K562 (cell line): ENCODE results near the gene CKM.

Experiments used
- BHLHE40 ChIP-seq: IDR thresholded peaks from 2 replicates; pipeline ENCODE4 v1.6.1; 2011; ENCODE audit warnings: low read length, improper control_type of control experiment
- CTCF ChIP-seq, 3 experiments: IDR thresholded peaks in 2 of 3; conservative IDR thresholded peaks in 1 of 3; 2 replicates each; pipeline ENCODE4 v1.5.1; 2011 to 2012; ENCODE audit warnings: low read length in 3 of 3, mild to moderate bottlenecking in 3 of 3, control low read depth in 2 of 3, improper control_type of control experiment in 1 of 3, inconsistent platforms in 1 of 3, low read depth in 1 of 3, mixed read lengths in 1 of 3, moderate library complexity in 1 of 3; ENCODE audit not compliant: insufficient read depth in 2 of 3
- ESRRA ChIP-seq: fragments of 450-650 bp; IDR thresholded peaks from 2 replicates; pipeline ENCODE4 v1.6.1; 2014; ENCODE audit warnings: low read depth, mild to moderate bottlenecking, moderate library complexity, borderline replicate concordance
- KAT8 ChIP-seq: fragments of 450-650 bp; IDR thresholded peaks from 2 replicates; pipeline ENCODE4 v1.6.1; 2016; ENCODE audit warnings: low read depth, mild to moderate bottlenecking
- SMAD4 ChIP-seq: fragments of 250-450 bp; sonication (Bioruptor Pico); conservative IDR thresholded peaks from 2 replicates; pipeline ENCODE4 v1.8.0; 2021; ENCODE audit warnings: inconsistent platforms, mild to moderate bottlenecking, moderate library complexity
- SPI1 ChIP-seq: IDR thresholded peaks from 2 replicates; pipeline ENCODE4 v1.6.1; 2011; ENCODE audit warnings: low read depth, low read length, control low read depth, borderline replicate concordance
- SRF ChIP-seq, 2 experiments: fragments of 250-450, 450-650 bp in 1 of 2; sonication (Bioruptor Pico) in 1 of 2; sonication (generic) in 1 of 2; formaldehyde crosslinking; IDR thresholded peaks; 2 replicates each; pipeline versions ENCODE4 v1.5.0 to v1.5.1; 2020 to 2022; ENCODE audit warnings: mild to moderate bottlenecking in 1 of 2, missing genetic modification reagents in 1 of 2

GRCh38 chr19:45342911-45343310, 20.2 kb upstream of the CKM start:
- TF ChIP-seq ESRRA (no peak), CTCF (IDR thresholded peaks at IDR 0.05 in 2 of 3, conservative IDR thresholded peaks at IDR 0.05 in 1 of 3; ENCODE audit: insufficient read depth in 2 of 3, low read depth in 1 of 3, low read length in 3 of 3) (no peak), KAT8 (no peak), BHLHE40 (no peak), SRF (CRISPR knock-in tag; IDR thresholded peaks at IDR 0.05) (no peak), SPI1 (no peak), SMAD4 (CRISPR knock-in tag) (no peak)
